ENCODE measurements around the gene VTI1A. TPM values are rescaled to one million over a fixed set of nuclear protein-coding genes. Genes with fewer than 3 reads are reported as not detected.

The VTI1A gene
- total and polyA plus RNA-seq, 9 of the 15 experiments (the other 6 are each of a cell fraction or from before 2014, with no cell fraction given) = 9.3 to 21.4 (median 16.0) TPM

- FAIRE-seq (no peak), ATAC-seq (no peak), DNase-seq (ENCODE audit: extremely low read depth in 1 of 4, low spot score in 3 of 4) (no peak)
- BruUV-seq (replicated peaks) = no TSS peak
- no peaks in the 10 kb centered on the region; the same call in 1 of the 2 replicates for H4K20me1 ChIP-seq (replicated peaks; ENCODE audit: control insufficient read depth, insufficient read depth, low read length)
- H3K27me3 ChIP-seq (ENCODE audit: control insufficient read depth in 2 of 2, insufficient read depth in 2 of 2, low read length in 2 of 2) = no peaks in the 10 kb centered on the region
- ChIA-PET CTCF (ENCODE audit: low intra/inter-chr PET ratio) (no interaction called here), POLR2A (no interaction called here)
- H3K4me1 ChIP-seq (replicated peaks in 1 of 2; ENCODE audit: control insufficient read depth in 2 of 2, insufficient read depth in 2 of 2, low read length in 2 of 2) = no peaks in the 10 kb centered on the region
- intact Hi-C loops (cut with micrococcal nuclease) = no loop called here
- in situ Hi-C loops (cut with MboI) = no loop called here
- 100% methylated on average over 1 of the region's 1 CpG for WGBS (ENCODE audit: insufficient coverage, low coverage, missing lambda C conversion rate)
- no peak overlapping the region for H3K4me2 ChIP-seq (ENCODE audit: insufficient read depth, low read length)
- H2AFZ ChIP-seq (ENCODE audit: low read depth, low read length) = no peak overlapping the region
- no peaks in the 10 kb centered on the region for H3K36me3 ChIP-seq (ENCODE audit: control insufficient read depth, insufficient read depth, low read length)
- H3K79me2 ChIP-seq (ENCODE audit: control insufficient read depth, insufficient read depth, low read length) = no peaks in the 10 kb centered on the region
- H3K9me3 ChIP-seq (replicated peaks; ENCODE audit: control insufficient read depth, insufficient read depth, low read depth, low read length) = no peaks in the 10 kb centered on the region; the same call in 1 of the 2 replicates
- H3K27ac ChIP-seq (ENCODE audit: extremely low read depth, low read depth, low read length) = no peak overlapping the region
- H3K9me1 ChIP-seq (ENCODE audit: control insufficient read depth, insufficient read depth, low read length) = no peaks in the 10 kb centered on the region
- H3K4me3 ChIP-seq = no peak overlapping the region
- H3K9ac ChIP-seq (ENCODE audit: insufficient read depth in 1 of 2, low read depth in 2 of 2, low read length in 2 of 2) = no peak overlapping the region
- no peak for TF ChIP-seq ZNF699 (CRISPR knock-in tag; IDR thresholded peaks at IDR 0.05; ENCODE audit: insufficient replicate concordance)
- no peak for TF ChIP-seq ZC3H8 (IDR thresholded peaks at IDR 0.05)
- TF ChIP-seq THAP12 (CRISPR knock-in tag; IDR thresholded peaks at IDR 0.05) = no peak
- TF ChIP-seq ZNF24 (IDR thresholded peaks at IDR 0.05) = no peak
- TF ChIP-seq ZNF518B (CRISPR knock-in tag; IDR thresholded peaks at IDR 0.05) = no peak
- no peak for TF ChIP-seq POLR2AphosphoS5 (IDR thresholded peaks at IDR 0.05; ENCODE audit: control insufficient read depth, insufficient read depth, low read depth, low read length)
- TF ChIP-seq ARHGAP35 (IDR thresholded peaks at IDR 0.05; ENCODE audit: partially characterized antibody) = no peak
- no peak for TF ChIP-seq RBM39 (optimal IDR thresholded peaks at IDR 0.05; ENCODE audit: low read depth, low read length)
- TF ChIP-seq SMARCE1 (IDR thresholded peaks at IDR 0.05) = no peak
- TF ChIP-seq EGR1 (conservative IDR thresholded peaks at IDR 0.05) = no peak
- no peak for TF ChIP-seq CREB3 (tag; conservative IDR thresholded peaks at IDR 0.05; ENCODE audit: low read depth)
- no peak for TF ChIP-seq PCBP2 (IDR thresholded peaks at IDR 0.05; ENCODE audit: low read depth, low read length, poor library complexity, severe bottlenecking)
- no peak for TF ChIP-seq FOXJ2 (tag; IDR thresholded peaks at IDR 0.05)
Observed at GRCh38 chr10:112790030-112790429, 343.0 kb downstream of the VTI1A start.

Data from K562 (cell line).